GM15510 (cell line): ENCODE results near the gene FAM98B.

Experiments used
- POLR2A ChIP-seq: IDR thresholded peaks from 3 replicates; pipeline ENCODE4 v1.6.1; 2011; ENCODE audit warnings: borderline replicate concordance; ENCODE audit not compliant: insufficient read length; ENCODE audit errors: extremely low read depth

Gene FAM98B

GRCh38 chr15:38453971-38454695 is at the start of gene FAM98B:
FAM98B (plus strand) TSS chr15:38454127; CDS start chr15:38454162, 35 bp downstream.
- peak; percentile 80 for TF ChIP-seq POLR2A

- no peak for TF ChIP-seq POLR2A
Observed at GRCh38 chr15:38406436-38406835, 47.5 kb upstream of the FAM98B start.

GRCh38 chr15:38408576-38408975 is 45.4 kb upstream of the FAM98B start:
- no peak for TF ChIP-seq POLR2A

GRCh38 chr15:38411902-38412301 is 42.0 kb upstream of the FAM98B start:
- no peak for TF ChIP-seq POLR2A

GRCh38 chr15:38412466-38412865 is 41.5 kb upstream of the FAM98B start:
- no peak for TF ChIP-seq POLR2A

- TF ChIP-seq POLR2A = no peak
Observed at GRCh38 chr15:38414357-38414756, 39.6 kb upstream of the FAM98B start.

- TF ChIP-seq POLR2A = no peak
Observed at GRCh38 chr15:38421069-38421690, 32.7 kb upstream of the FAM98B start.

GRCh38 chr15:38424101-38424552 is 29.8 kb upstream of the FAM98B start:
- no peak for TF ChIP-seq POLR2A

GRCh38 chr15:38425269-38425668 is 28.7 kb upstream of the FAM98B start:
- no peak for TF ChIP-seq POLR2A

GRCh38 chr15:38427380-38427779 is 26.5 kb upstream of the FAM98B start:
- TF ChIP-seq POLR2A = no peak

- TF ChIP-seq POLR2A = no peak
Observed at GRCh38 chr15:38430106-38430760, 23.7 kb upstream of the FAM98B start.

GRCh38 chr15:38436993-38437392 is 16.9 kb upstream of the FAM98B start:
- TF ChIP-seq POLR2A = no peak

GRCh38 chr15:38438031-38438986 is 15.6 kb upstream of the FAM98B start:
- TF ChIP-seq POLR2A = no peak

GRCh38 chr15:38440353-38441129 is 13.4 kb upstream of the FAM98B start:
- no peak for TF ChIP-seq POLR2A

- no peak for TF ChIP-seq POLR2A
Observed at GRCh38 chr15:38441130-38441519, 12.8 kb upstream of the FAM98B start.

GRCh38 chr15:38454696-38455090 is 766 bp downstream of the FAM98B start:
- TF ChIP-seq POLR2A = no peak
